ENCODE results near the gene ATE1. TPM values are rescaled to one million over a fixed set of nuclear protein-coding genes. Genes with fewer than 3 reads are reported as not detected.

Gene ATE1
- total RNA-seq, 1 experiment from 2014 or later = 39.2 TPM

- CTCF ChIA-PET = no interaction called here
- H3K36me3 ChIP-seq (ENCODE audit: control insufficient read depth in 1 of 2, insufficient read depth in 2 of 2, low read length in 2 of 2) = no peaks in the 10 kb centered on the region
- no peak overlapping the region for H3K27ac ChIP-seq (ENCODE audit: low read depth, low read length)
- peaks cover 0 to 5% of the 10 kb centered on the region in 2 experiments; a peak in 1 of 4 replicates for H3K4me1 ChIP-seq (ENCODE audit: control insufficient read depth in 1 of 2, insufficient read depth in 2 of 2, low read length in 2 of 2)
- H3K9me3 ChIP-seq (ENCODE audit: control insufficient read depth in 1 of 2, insufficient read depth in 1 of 2, low read depth in 1 of 2, low read length in 2 of 2) = no peaks in the 10 kb centered on the region
- intact Hi-C loops (cut with micrococcal nuclease) = no loop called here
- no peaks in the 10 kb centered on the region for H3K79me2 ChIP-seq (ENCODE audit: insufficient read depth, low read length)
- no TSS peak for BruUV-seq (replicated peaks)
- DNase-seq (ENCODE audit: low read depth, low spot score) (no peak), ATAC-seq (no peak)
- POLR2A ChIA-PET = no interaction called here
- no peak overlapping the region for H2AFZ ChIP-seq (ENCODE audit: low read depth, low read length, poor library complexity, severe bottlenecking)
- no peak for TF ChIP-seq ZFX (IDR thresholded peaks at IDR 0.05)
- H3K4me3 ChIP-seq (replicated peaks in 1 of 2; ENCODE audit: low read depth in 1 of 2, low read length in 2 of 2) = no peak overlapping the region
- RAD21 ChIA-PET (ENCODE audit: low non-redundant PET in 1 of 2, low total read pairs in 2 of 2, uncharacterized antibody in 2 of 2, unreplicated experiment in 2 of 2) = no interaction called here
- H3K27me3 ChIP-seq (ENCODE audit: insufficient read depth, low read length) = peaks cover 6% of the 10 kb centered on the region; the same call in 1 of the 2 replicates
- H4K20me1 ChIP-seq (ENCODE audit: insufficient read depth) = no peaks in the 10 kb centered on the region
- H3K9me2 ChIP-seq (ENCODE audit: insufficient read depth) = no peaks in the 10 kb centered on the region
- no peak overlapping the region for H3K9ac ChIP-seq (ENCODE audit: low read length)
- H3K4me2 ChIP-seq (ENCODE audit: low read length) = no peak overlapping the region
Measured at GRCh38 chr10:121698902-121699301, 228.9 kb downstream of the ATE1 start.

- H3K27me3 ChIP-seq (ENCODE audit: insufficient read depth, low read length) = peaks cover 9% of the 10 kb centered on the region; the same call in 1 of the 2 replicates
- ATAC-seq = no peak
- no peak overlapping the region for H2AFZ ChIP-seq (ENCODE audit: low read depth, low read length, poor library complexity, severe bottlenecking)
- TF ChIP-seq MAX (IDR thresholded peaks at IDR 0.05) = no peak
- TF ChIP-seq EZH2phosphoT487 (IDR thresholded peaks at IDR 0.05; ENCODE audit: borderline replicate concordance) = no peak
- no peak for TF ChIP-seq EGR1 (IDR thresholded peaks at IDR 0.05; ENCODE audit: low read depth)
- TF ChIP-seq REST (IDR thresholded peaks at IDR 0.05; ENCODE audit: low read depth) = no peak
- TF ChIP-seq POLR2AphosphoS5 (IDR thresholded peaks at IDR 0.05; ENCODE audit: low read depth, low read length) = no peak
- TF ChIP-seq CBX3 (IDR thresholded peaks at IDR 0.05; ENCODE audit: low read depth) = no peak
- TF ChIP-seq SP1 (IDR thresholded peaks at IDR 0.05; ENCODE audit: low read depth) = no peak
- TF ChIP-seq YY1 (IDR thresholded peaks at IDR 0.05; ENCODE audit: extremely low read depth, insufficient replicate concordance, low read depth, low read length) = no peak
- no peak for TF ChIP-seq ZBTB33 (IDR thresholded peaks at IDR 0.05; ENCODE audit: extremely low read depth, insufficient replicate concordance, low read length)
- intact Hi-C loops (cut with micrococcal nuclease) = no loop called here
- H3K9me3 ChIP-seq (ENCODE audit: control insufficient read depth in 1 of 2, insufficient read depth in 1 of 2, low read depth in 1 of 2, low read length in 2 of 2) = no peaks in the 10 kb centered on the region
- H3K27ac ChIP-seq (ENCODE audit: low read depth, low read length) = no peak overlapping the region
- no peak overlapping the region for H3K9ac ChIP-seq (ENCODE audit: low read length)
- peaks cover 0 to 5% of the 10 kb centered on the region in 2 experiments; a peak in 1 of 4 replicates for H3K4me1 ChIP-seq (ENCODE audit: control insufficient read depth in 1 of 2, insufficient read depth in 2 of 2, low read length in 2 of 2)
- no peak overlapping the region for H3K4me3 ChIP-seq (replicated peaks in 1 of 2; ENCODE audit: low read depth in 1 of 2, low read length in 2 of 2)
- no peak for DNase-seq (ENCODE audit: low read depth, low spot score)
- no peaks in the 10 kb centered on the region for H3K9me2 ChIP-seq (ENCODE audit: insufficient read depth)
- ChIA-PET POLR2A (no interaction called here), RAD21 (ENCODE audit: low non-redundant PET in 1 of 2, low total read pairs in 2 of 2, uncharacterized antibody in 2 of 2, unreplicated experiment in 2 of 2) (no interaction called here), CTCF (no interaction called here)
- no peaks in the 10 kb centered on the region for H4K20me1 ChIP-seq (ENCODE audit: insufficient read depth)
- H3K36me3 ChIP-seq (ENCODE audit: control insufficient read depth in 1 of 2, insufficient read depth in 2 of 2, low read length in 2 of 2) = no peaks in the 10 kb centered on the region
- H3K4me2 ChIP-seq (ENCODE audit: low read length) = no peak overlapping the region
- H3K79me2 ChIP-seq (ENCODE audit: insufficient read depth, low read length) = no peaks in the 10 kb centered on the region
- no TSS peak for BruUV-seq (replicated peaks)
Measured at GRCh38 chr10:121698336-121698735, 229.5 kb downstream of the ATE1 start.

Measured in HCT116 (cell line).